Germinal center (tissue), 1 donor: ENCODE measurements around the gene TMEM163.
A peak's percentile ranks its signal among the peaks of the same experiment; 100 is the strongest.

Source experiments
- DNase-seq: peaks from one replicate; pipeline ENCODE4 v3.0.0; 2012; ENCODE audit warnings: mixed read lengths, low spot score

TMEM163 gene

DNA sequence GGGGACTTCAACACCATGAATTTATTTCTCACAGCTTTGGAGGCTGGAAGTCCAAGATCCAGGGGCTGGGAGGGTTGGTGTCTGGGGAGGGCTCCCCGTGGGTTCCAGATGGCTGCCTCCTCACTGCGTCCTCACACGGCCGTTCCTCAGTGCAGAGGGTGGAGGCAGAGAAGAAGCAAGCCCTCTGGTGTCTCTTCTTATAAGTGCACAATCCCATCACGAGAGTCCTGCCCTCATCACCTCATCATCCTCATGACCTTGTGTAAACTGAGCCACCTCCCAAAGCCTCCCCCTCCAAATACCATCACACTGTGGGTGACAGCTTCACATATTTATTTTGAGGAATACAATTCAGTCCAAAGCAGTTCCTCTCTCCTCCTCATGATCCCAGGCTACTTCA, 26.3 kb downstream of the TMEM163 start:
- DNase-seq = peak; percentile 50

DNA sequence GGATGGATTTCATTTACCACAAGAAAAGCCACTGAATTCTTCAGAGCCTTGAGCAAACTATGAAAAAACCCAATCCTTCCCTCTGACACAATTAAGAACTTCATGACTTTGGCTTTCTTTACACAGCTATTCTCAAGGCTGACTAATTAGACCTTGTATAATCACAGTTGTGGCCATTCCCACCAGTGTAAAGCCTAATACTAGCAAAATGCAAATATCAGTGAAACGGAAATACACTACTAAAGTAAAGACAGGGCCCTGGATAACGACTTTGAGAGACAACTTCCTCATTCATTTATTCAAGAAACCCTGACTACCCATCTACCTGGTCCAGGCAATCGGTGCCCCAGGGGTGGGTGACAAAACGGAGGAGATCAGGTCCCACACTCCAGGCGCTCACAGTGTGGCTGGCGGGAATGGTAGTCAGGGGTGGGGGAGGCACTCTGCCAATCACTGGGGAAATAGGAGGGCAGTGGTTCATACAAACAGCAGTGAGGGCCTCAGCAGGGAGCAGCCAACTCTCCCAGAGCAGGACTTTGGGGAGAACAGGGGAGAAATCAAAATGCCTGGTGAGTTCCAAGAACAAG, 28.1 kb downstream of the TMEM163 start:
- DNase-seq = peak; percentile 61

DNA sequence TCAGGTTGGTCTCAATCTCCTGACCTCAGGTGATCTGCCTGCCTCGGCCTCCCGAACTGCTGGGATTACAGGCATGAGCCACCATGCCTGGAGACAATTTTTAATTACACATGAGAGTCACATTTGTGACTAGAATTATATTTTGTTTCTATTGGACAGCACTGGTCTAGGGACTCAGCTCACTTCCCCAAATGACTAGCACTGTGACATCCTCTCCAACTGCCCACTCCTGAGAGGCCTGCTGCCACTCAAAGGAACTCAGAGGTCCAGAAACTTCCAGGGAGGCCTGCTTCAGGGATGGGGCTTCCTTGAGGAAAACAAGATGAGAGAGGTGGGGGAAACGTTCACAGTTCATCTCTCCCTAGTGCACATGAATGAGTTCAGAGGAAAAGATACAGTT, 29.5 kb downstream of the TMEM163 start:
- DNase-seq = no peak

DNA sequence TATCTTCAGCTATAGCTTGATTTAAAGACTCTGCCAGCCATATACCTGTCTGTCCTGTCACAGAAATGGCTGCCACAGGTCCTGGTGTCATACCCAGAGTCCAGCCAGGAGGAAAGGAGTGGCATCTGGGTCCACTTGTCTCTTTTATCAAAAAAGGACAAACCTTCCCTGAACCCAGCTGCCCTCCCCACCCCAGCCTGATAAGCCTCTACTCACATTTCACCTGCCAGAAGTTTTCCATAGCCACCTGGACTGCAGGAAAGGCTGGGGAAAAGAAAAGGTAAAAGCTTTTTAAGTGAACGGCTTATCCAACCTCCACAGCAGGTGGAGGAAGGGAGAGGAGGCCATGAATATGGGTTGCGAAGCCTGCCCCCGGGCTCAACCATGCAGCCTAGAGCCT, 32.8 kb downstream of the TMEM163 start:
- no peak for DNase-seq

DNA sequence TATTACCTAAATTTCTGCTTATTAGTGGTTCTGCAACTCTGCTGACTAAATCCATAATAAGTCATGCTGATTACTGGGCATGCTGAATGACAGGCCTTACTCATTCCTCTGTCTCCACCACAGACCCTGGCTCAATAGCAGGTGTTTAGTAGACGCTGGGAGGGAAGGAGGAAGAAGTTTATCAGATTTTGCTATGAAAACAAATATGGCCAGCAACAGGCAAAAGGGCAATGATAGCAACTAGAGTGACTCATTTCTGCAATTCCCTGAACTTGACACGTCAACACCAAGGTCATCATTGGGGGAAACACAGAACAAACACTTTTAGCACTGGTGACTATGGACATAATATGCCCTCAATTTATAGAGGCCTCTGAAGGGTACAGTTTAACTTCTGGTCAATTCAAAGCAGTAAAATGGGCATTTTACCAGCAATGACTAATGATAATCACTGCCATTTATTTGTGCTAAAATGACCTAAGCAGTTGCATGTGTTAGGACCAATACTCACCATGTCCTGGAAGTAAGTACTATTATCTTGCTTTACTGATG, 35.2 kb downstream of the TMEM163 start:
- DNase-seq = no peak

DNA sequence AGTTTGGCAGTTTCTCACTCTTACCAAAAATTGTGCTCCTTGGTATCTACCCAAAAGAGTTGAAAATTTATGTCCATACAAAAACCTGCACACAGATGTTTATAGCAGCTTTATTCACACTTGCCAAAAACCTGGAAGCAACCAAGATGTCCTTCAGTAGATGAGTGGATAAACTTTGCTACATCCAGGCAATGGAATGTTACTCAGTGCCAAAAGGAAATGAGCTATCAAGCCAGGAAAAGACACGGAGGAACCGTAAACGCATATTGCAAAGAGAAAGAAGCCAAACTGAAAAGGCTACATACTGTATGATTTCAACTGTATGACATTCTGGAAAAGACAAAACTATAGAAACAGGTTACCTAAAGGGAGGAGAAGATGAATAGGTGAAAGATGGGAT, 36.1 kb downstream of the TMEM163 start:
- DNase-seq = no peak

DNA sequence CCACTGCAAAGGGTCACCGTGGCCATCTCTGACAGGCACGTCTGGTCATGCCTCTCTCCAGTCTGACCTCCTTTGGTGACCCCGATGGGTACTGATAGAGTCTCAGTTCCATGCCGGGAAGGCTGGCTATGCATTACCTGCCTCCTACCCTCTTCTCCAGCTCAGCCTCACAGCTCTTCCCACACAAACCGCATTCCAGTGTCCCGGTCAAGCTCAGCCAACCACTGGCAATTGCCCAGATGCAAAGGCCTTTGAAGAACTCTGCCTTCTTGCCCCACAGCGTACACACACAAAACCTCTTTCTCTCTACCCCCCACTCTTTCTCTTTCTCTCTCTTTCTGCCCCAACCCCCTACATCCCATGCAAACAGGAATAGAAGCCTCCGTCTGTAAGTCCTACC, 37.6 kb downstream of the TMEM163 start:
- DNase-seq = no peak

DNA sequence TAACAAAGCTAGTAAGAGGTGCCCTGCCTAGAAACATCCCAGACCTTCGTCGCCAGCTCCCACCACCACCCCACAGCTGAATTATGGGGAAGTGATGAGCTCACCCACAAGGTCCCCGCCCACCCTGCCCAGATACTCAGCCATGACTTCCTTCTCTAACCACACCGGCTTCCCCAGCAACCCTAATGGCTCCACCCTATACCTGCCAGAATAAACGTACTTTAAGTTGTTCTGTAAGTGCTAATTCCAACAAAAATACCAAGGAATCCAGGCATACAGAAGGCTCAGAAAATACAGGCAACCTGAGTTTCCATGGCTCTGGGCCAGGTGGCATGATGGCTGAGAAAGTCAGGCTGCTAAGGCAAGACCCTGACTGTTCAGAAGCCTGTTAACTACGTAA, 39.1 kb downstream of the TMEM163 start:
- peak; percentile 71 for DNase-seq

DNA sequence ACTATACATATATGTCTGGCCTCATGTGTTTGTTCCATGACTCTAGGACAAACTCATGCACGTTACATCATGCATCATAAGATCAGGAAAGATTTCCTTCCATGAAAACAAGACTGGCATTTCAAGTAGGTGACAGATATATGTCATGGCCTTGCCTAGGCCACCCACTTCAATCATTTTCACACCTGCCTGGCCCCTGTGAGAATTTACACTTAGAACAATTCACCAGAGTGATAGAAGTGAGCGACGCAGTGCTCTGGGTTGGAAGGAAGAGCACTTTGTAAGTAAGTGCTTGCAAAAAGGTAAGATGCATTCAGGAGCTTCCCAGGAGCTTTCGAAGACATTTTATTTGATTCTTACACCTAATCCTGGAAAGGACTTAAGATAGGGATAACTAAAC, 39.5 kb downstream of the TMEM163 start:
- DNase-seq = no peak

DNA sequence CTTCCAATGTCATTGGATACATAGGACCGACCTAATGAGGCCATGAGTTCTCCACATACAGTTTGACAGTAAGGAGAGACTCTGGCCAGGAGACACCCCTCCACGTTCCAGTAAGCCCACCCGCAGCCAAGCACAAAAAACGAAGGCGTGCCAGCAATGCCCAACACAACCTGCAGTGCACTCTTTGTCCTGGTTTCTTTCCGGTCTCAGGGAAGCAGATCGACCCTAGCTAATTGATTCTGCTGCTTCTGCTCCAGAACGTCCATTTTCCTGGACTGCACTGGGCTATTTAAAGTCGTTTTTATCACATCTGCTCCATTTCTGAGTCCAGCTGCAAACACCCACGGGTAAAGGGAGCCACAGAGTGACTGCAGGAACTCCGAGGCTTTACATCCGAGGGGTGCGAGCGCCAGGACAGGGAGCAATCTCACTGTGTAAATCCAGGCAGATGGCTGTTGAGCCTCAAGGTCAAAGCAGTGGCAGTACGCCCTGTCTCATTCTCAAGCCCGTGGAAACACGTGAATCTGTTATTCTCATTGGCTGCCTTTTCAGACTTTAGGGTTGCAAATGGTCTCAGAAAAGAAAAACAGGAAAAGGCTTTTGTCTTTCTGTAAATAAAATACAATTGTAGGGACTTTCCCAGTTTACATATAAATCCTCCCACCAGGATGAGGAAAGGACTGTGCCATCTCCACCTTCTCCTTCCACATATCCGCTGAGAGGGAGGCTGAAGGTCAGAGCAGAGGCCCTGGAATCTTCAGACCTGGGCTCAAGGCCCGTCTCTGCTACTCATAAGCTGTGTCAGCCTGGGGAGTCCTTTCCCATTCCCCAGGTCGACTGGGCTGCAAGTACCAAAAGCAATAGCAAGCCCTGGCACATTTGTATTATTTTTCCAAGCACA, 40.7 kb downstream of the TMEM163 start:
- DNase-seq = no peak

DNA sequence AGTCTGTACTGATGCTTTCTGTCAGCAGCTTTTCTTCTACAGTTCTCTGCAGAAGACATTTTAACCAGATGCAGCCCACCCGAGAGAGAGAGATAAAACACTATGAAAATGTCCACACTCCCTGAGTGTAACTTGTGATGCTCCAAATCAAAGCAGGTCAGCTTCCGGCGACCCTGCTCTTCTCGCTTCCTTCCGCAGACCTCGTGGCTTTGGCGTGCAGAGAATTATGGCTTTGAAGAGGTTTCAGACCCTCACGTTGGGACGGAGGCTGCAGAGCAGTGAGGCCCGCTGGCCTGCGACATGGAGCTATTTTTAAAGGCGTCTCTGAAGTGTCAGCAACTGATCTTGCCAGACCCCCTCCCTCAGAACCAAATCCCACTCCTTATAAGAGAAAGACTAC, 41.8 kb downstream of the TMEM163 start:
- no peak for DNase-seq

DNA sequence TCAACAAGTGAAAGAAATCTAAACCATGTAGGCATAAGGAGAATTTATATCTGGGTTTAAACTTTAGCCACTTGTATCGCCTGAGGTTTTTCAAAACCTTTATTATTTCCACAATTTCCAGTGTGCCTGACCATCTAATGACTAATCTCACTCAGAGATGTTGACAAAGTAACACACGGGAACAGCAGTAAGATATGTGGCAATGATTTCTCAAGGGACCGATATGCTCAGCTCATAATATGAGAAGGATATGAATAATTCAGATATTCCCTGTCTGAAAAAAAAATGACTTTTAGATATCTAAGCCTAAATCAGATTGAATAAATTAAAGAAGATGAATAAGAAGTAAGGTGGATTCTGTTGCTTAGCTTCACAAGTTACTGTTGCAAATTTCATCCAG, 43.5 kb downstream of the TMEM163 start:
- no peak for DNase-seq

DNA sequence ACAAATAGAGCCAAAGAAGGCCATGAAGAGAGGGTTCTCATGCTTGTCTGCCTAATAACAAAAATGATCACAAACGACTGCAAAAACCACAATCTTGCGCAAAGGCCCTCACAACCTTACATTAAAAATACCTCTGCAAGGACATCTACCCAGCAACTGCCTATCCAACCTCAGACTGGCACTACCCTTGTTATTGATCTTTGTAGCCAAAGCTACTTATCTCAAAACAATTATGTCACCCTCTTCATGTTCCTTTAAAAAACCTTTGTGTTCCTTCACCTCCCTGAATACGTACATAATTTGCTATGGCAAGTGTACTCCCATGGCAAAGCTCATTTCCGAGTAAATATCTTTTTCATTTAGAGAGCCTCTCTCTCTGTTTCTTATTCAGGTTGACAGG, 44.1 kb downstream of the TMEM163 start:
- no peak for DNase-seq

DNA sequence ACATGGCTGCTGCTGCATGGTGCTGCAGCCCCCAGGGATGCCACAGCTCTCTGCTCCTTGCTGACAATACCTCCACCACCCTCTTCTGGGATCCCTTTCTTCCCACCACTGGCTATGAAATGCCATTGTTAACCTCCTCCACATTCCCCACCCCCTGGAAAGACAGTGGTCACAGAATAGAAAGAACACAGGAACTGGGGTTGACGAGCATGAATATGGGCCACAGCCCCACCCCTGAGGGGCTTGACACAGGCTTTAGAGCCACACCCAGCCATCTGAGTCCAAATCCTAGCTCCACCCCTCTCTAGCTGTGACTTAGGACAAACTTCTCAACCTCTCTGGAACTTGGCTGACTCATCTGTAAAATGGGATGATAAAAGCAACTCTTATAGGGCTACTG, 47.3 kb downstream of the TMEM163 start:
- no peak for DNase-seq

DNA sequence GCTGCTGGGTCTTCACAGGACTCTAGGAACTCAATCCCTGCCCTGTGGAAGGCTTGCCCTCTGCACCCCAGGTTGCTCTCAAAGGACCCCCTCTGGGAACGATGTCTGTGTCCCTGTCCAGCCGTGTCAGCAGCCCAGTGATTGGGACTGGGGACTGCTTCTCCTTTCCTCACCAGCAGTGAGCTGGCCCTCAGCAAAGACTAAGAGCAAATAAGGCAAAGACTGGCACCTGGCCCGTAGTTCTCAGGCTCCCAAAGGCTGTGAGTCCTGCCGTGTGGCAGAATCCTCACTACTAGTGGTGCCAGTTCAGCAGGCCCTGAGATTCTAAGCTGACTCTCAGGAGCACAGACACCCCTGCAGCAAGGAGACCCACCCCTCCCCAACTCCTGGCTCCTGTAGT, 47.8 kb downstream of the TMEM163 start:
- no peak for DNase-seq

DNA sequence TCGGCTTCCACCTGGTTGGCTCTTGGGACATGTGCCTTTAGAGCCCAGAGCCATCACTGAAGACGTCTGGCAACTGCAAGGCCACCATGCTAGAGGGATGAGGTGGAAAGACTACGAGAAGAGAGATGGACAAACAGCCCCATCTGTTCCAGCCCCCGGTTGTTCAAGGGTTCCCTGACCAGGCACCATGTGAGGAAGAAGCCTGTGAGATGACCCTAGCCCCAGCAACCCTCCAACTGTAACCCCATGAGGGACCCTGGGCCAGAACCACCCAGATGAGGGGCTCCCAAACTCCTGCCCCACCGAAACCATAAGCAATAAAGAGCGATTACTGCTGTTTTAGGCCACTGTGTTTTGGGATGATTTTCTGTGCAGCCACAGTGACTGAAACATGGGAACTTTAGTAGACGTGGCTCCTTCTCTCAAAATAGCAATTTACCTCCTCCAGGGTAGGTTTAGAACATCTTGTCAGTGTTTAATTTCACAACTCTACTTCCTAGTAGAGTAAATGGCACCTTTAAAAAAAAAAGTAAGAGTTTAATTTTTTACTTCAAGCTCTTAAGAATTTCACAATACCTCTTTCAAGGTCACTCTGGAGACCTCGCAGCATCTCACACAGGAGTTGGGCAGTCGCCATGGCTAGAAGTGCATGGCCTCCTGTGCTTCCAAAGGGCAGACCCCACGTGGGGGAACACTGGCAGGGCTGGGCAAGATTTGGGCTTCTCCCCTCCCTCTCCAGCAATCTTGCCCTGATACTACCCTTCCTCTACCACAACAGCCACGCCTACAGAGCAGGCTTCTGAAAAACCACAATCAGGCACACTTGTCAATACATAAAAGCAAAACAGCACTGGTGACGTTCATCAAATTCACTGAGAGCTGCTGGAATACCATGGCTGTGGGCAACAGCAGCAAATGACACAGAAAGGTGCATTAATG, 48.8 kb downstream of the TMEM163 start:
- DNase-seq = no peak

DNA sequence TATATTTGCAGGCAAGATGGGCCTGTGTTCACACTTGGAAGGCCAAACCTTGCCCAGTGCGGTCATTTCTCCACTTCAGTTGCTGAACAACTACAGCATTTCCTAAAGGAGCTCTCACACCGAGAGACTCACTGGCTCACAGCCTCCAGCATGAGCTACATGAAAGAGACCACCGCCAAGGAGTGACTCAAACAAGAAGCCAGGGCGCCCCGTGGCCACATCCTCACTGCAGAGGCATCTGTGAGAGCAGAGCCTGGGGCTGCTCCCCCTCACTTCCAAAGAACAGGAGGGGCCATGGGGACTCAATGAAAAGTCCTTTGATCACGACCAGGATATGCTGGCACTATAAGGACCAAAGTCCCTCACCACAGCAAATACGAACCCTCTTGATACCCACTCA, 50.0 kb downstream of the TMEM163 start:
- no peak for DNase-seq

DNA sequence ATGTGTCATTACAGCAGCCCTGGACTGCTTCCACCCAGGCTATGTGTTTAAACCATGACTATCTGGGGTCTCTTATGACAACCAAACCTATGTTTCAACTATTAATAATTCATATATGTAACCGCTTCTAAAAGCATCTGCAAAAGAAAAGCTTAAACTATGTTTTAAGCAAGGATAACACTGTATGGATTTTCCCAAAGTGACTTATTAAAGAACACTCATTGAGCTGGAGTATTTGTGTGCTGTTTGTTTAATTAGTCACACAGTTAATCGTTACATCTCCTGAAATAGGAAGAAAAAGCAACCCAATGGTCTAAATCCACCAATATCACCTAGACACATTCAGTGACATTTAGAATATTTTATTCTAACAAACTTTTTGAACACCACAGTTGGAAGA, 51.3 kb downstream of the TMEM163 start:
- DNase-seq = no peak

DNA sequence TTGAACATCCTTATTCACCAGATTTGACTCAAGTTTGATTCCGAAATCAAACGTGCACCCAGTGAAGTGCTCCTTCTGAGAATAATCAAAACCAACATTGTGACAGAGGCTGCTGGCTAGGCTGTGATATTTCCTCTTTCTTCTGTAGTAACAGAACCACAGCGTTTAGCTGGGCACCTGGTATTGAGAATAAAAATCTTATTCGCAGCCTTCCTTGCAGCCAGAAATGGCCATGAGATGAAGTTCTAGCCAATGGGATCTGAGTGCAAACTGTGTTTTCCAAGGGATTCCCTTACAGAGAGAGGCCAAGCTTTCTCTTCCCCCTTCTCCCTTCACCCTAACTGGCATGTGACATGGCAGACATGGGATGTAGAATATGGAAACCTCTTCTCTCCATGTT, 51.7 kb downstream of the TMEM163 start:
- DNase-seq = no peak

DNA sequence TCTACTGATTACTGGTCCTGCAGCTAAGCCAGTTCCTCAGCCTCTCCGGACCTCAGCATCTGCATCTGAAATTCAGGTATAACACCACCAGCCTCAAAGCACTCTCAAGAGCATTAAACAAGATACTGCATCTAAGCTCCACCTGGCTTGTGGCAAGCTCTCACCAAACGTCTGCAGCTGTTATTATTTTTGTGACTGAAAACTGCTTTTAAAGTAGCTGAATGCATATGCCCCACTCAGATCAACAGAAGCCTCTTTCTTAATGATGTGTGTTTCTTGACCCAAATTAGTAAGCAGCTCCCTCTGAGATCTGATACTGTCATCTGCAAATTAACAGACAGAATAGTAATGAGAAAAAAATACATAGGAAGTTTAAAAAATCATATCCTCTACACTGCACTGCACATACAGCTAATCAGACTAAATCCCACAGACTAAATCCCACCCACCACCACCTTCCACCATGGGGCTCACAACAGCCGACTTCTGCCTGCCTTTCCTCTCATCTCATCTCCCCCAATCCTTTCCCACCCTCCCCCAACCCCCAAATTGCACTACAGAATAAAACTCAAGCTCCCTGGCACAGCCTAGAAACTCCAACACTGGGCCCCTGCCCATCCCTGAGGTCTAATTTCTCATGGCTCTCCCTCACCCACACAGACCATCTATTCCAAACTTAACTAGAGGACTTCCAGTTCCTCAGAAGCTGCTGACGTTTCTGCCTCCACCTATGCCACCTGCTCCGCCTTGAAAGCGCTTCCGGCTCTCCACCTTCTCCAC, 52.9 kb downstream of the TMEM163 start:
- DNase-seq = no peak
